Astrocyte (in vitro differentiated cells and primary cell): ENCODE results near the gene CYSTM1. TPM values are rescaled to one million over a fixed set of nuclear protein-coding genes. Genes with fewer than 3 reads are reported as not detected.

Experiments used
- DNase-seq: peaks from one replicate; pipeline ENCODE4 v3.0.0-alpha.2; 2010; ENCODE audit warnings: low read depth
- FAIRE-seq: peaks from 2 replicates; lab custom pipeline; 2011; peaks lifted over from hg19 to GRCh38; lab: Jason Lieb, UNC
- H2AFZ ChIP-seq: 2 replicates; pipeline ENCODE4 v1.6.0; 2012; ENCODE audit warnings: low read depth, low read length, inconsistent platforms
- H3K27ac ChIP-seq: 2 replicates; pipeline ENCODE4 v1.5.1; 2011; ENCODE audit warnings: low read depth, low read length, inconsistent platforms
- H3K27me3 ChIP-seq: 2 replicates; pipeline ENCODE4 v1.6.0; 2011; ENCODE audit warnings: low read length, inconsistent platforms; ENCODE audit not compliant: insufficient read depth
- H3K36me3 ChIP-seq: 2 replicates; pipeline ENCODE4 v1.5.1; 2011; ENCODE audit warnings: low read length, inconsistent platforms; ENCODE audit not compliant: insufficient read depth
- H3K4me1 ChIP-seq: 2 replicates; pipeline ENCODE4 v1.5.1; 2011; ENCODE audit warnings: low read length, inconsistent platforms; ENCODE audit not compliant: insufficient read depth
- H3K4me2 ChIP-seq: 2 replicates; pipeline ENCODE4 v1.6.0; 2012; ENCODE audit warnings: low read length, inconsistent platforms
- H3K4me3 ChIP-seq: 2 replicates; pipeline ENCODE4 v1.5.1; 2011; ENCODE audit warnings: low read depth, mild to moderate bottlenecking, low read length, inconsistent platforms; ENCODE audit not compliant: insufficient read depth
- H3K79me2 ChIP-seq: 2 replicates; pipeline ENCODE4 v1.6.0; 2012; ENCODE audit warnings: mild to moderate bottlenecking, low read length, inconsistent platforms; ENCODE audit not compliant: insufficient read depth
- H3K9ac ChIP-seq: 2 replicates; pipeline ENCODE4 v1.6.0; 2012; ENCODE audit warnings: mild to moderate bottlenecking, low read length, inconsistent platforms
- H3K9me3 ChIP-seq: 2 replicates; pipeline ENCODE4 v1.5.1; 2012; ENCODE audit warnings: low read depth, mild to moderate bottlenecking, low read length, inconsistent platforms; ENCODE audit not compliant: insufficient read depth
- H4K20me1 ChIP-seq: 2 replicates; pipeline ENCODE4 v1.6.0; 2012; ENCODE audit warnings: low read length, inconsistent platforms; ENCODE audit not compliant: insufficient read depth
- H3K27ac Mint-ChIP-seq: one replicate; pipeline ENCODE4 v1.8.0; 2021; ENCODE audit warnings: mild to moderate bottlenecking, mixed read lengths; ENCODE audit not compliant: unreplicated experiment
- H3K27me3 Mint-ChIP-seq: one replicate; pipeline ENCODE4 v1.8.0; 2021; ENCODE audit warnings: low read depth, mixed read lengths; ENCODE audit not compliant: unreplicated experiment
- H3K36me3 Mint-ChIP-seq: one replicate; pipeline ENCODE4 v1.8.0; 2021; ENCODE audit warnings: low read depth, mixed read lengths; ENCODE audit not compliant: unreplicated experiment
- H3K4me1 Mint-ChIP-seq: one replicate; pipeline ENCODE4 v1.8.0; 2021; ENCODE audit warnings: low read depth, mixed read lengths; ENCODE audit not compliant: unreplicated experiment
- H3K4me3 Mint-ChIP-seq: one replicate; pipeline ENCODE4 v1.8.0; 2021; ENCODE audit warnings: mild to moderate bottlenecking, moderate library complexity, mixed read lengths; ENCODE audit not compliant: unreplicated experiment
- H3K9me3 Mint-ChIP-seq: one replicate; pipeline ENCODE4 v1.8.0; 2021; ENCODE audit warnings: mild to moderate bottlenecking, mixed read lengths; ENCODE audit not compliant: unreplicated experiment
- CTCF ChIP-seq: IDR thresholded peaks from 2 replicates; pipeline ENCODE4 v1.5.1; 2011; ENCODE audit warnings: low read depth, mild to moderate bottlenecking, inconsistent platforms, low read length, moderate library complexity; ENCODE audit not compliant: insufficient read depth
- EZH2 ChIP-seq: IDR thresholded peaks from 2 replicates; pipeline ENCODE4 v1.6.1; 2012; ENCODE audit warnings: mild to moderate bottlenecking, low read length, inconsistent platforms; ENCODE audit not compliant: insufficient read depth
- total RNA-seq: library from RNA; stranded (reverse); gene quantifications from 2 replicates; pipeline ENCODE4 v1.2.1, GENCODE V29; 2021

The CYSTM1 gene
- total RNA-seq, 1 donor from 2014 or later, result 46.3 TPM

- no peak for TF ChIP-seq CTCF
- no peak for TF ChIP-seq EZH2
- H3K4me2 ChIP-seq, result no peak overlapping the region
- H3K9me3 ChIP-seq, result no peaks in the 10 kb centered on the region
- H3K27ac Mint-ChIP-seq, result no peak overlapping the region
- H3K27me3 Mint-ChIP-seq, result no peaks in the 10 kb centered on the region
- no peak overlapping the region for H3K9ac ChIP-seq
- DNase-seq, result no peak
- peaks cover 13% of the 10 kb centered on the region for H3K4me1 ChIP-seq
- peaks cover 3% of the 10 kb centered on the region for H3K36me3 Mint-ChIP-seq
- no peaks in the 10 kb centered on the region for H3K79me2 ChIP-seq
- H3K27me3 ChIP-seq, result no peaks in the 10 kb centered on the region
- peaks cover 26% of the 10 kb centered on the region for H4K20me1 ChIP-seq
- H3K9me3 Mint-ChIP-seq, result no peaks in the 10 kb centered on the region
- H3K4me3 Mint-ChIP-seq, result no peak overlapping the region
- no peak overlapping the region for H3K27ac ChIP-seq
- H3K36me3 ChIP-seq, result no peaks in the 10 kb centered on the region
- no peak overlapping the region for H3K4me3 ChIP-seq
- peaks cover 16% of the 10 kb centered on the region for H3K4me1 Mint-ChIP-seq
- no peak for FAIRE-seq
- no peak overlapping the region for H2AFZ ChIP-seq
These were observed 62.1 kb downstream of the CYSTM1 start for GRCh38 chr5:140236891-140237598.

GRCh38 chr5:140238756-140239155, 63.8 kb downstream of the CYSTM1 start:
- H3K27me3 ChIP-seq, result no peaks in the 10 kb centered on the region
- peaks cover 14% of the 10 kb centered on the region for H3K4me1 ChIP-seq
- H3K27ac Mint-ChIP-seq, result no peak overlapping the region
- H3K4me2 ChIP-seq, result no peak overlapping the region
- H3K4me3 Mint-ChIP-seq, result no peak overlapping the region
- peaks cover 2% of the 10 kb centered on the region for H3K79me2 ChIP-seq
- H3K4me3 ChIP-seq, result no peak overlapping the region
- H3K4me1 Mint-ChIP-seq, result peaks cover 20% of the 10 kb centered on the region
- peaks cover 1% of the 10 kb centered on the region for H3K9me3 Mint-ChIP-seq
- no peaks in the 10 kb centered on the region for H3K27me3 Mint-ChIP-seq
- no peak for TF ChIP-seq EZH2
- no peak for TF ChIP-seq CTCF
- H3K9ac ChIP-seq, result no peak overlapping the region
- H3K9me3 ChIP-seq, result no peaks in the 10 kb centered on the region
- peaks cover 3% of the 10 kb centered on the region for H3K36me3 Mint-ChIP-seq
- H3K27ac ChIP-seq, result no peak overlapping the region
- DNase-seq (no peak), FAIRE-seq (no peak)
- no peak overlapping the region for H2AFZ ChIP-seq
- peaks cover 28% of the 10 kb centered on the region for H4K20me1 ChIP-seq
- no peaks in the 10 kb centered on the region for H3K36me3 ChIP-seq

- Histone ChIP-seq H2AFZ (no peak overlapping the region), H3K36me3 (no peaks in the 10 kb centered on the region), H3K4me2 (no peak overlapping the region), H3K4me3 (no peak overlapping the region), H3K9ac (no peak overlapping the region), H3K27me3 (no peaks in the 10 kb centered on the region), H3K27ac (no peak overlapping the region), H3K79me2 (peaks cover 3% of the 10 kb centered on the region), H3K4me1 (peaks cover 14% of the 10 kb centered on the region), H3K9me3 (no peaks in the 10 kb centered on the region), H4K20me1 (peaks cover 31% of the 10 kb centered on the region)
- TF ChIP-seq EZH2 (no peak), CTCF (no peak)
- Mint-ChIP-seq H3K27ac (no peak overlapping the region), H3K9me3 (peaks cover 1% of the 10 kb centered on the region), H3K36me3 (peaks cover 3% of the 10 kb centered on the region), H3K4me1 (peaks cover 22% of the 10 kb centered on the region), H3K27me3 (no peaks in the 10 kb centered on the region), H3K4me3 (no peak overlapping the region)
- no peak for DNase-seq
- no peak for FAIRE-seq
These were observed 64.5 kb downstream of the CYSTM1 start for GRCh38 chr5:140239461-140239860.
